A204.1 (cell line): Measurements from ENCODE around the gene DHX15.

ENCODE experiments used
- FAIRE-seq: peaks from 2 replicates; lab custom pipeline; 2012; peaks lifted over from hg19 to GRCh38; lab: Jason Lieb, UNC

The DHX15 gene

DNA sequence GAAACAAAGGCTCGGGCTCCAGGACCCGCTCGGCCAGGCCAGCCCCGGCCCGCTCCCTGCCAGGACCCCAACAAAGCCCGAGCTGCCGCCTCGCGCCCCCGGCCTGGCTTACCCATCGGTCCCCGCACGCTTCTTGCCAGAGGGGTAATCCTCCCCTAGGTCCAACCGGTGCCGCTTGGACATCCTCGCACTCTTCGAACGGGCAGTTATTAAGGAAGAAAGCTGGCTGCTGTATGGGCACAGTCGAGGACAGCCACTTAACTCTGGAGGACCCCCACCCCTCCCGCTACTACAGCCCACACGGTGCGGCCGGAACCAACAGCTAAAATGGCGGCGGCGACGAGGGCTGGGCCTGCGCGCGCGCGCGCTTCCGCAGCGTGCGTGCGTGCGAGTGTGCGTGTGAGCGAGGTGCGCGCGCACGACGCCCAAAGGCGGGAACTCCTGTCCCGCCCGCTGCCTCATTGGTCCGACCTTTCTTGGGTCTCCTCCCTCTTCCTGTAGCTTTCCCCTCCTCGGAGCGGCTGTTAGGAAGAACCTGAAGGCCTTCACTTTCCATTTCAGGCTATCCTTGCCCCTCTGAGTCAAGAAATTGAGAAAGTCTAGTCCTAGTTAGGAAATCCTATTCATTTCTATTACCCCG lies at the start of gene DHX15:
DHX15 (minus strand) TSS at position 344 of the 640 bp plus-strand sequence; CDS start at position 183, 161 bp downstream.
- FAIRE-seq: peak; percentile 27

- FAIRE-seq: no peak
Measured at GRCh38 chr4:24632011-24632410, 47.7 kb upstream of the DHX15 start.

- no peak for FAIRE-seq
Measured at GRCh38 chr4:24630937-24631336, 46.6 kb upstream of the DHX15 start.

GRCh38 chr4:24625091-24625490 lies 40.7 kb upstream of the DHX15 start:
- FAIRE-seq: no peak

GRCh38 chr4:24624381-24624780 lies 40.0 kb upstream of the DHX15 start:
- no peak for FAIRE-seq

DNA sequence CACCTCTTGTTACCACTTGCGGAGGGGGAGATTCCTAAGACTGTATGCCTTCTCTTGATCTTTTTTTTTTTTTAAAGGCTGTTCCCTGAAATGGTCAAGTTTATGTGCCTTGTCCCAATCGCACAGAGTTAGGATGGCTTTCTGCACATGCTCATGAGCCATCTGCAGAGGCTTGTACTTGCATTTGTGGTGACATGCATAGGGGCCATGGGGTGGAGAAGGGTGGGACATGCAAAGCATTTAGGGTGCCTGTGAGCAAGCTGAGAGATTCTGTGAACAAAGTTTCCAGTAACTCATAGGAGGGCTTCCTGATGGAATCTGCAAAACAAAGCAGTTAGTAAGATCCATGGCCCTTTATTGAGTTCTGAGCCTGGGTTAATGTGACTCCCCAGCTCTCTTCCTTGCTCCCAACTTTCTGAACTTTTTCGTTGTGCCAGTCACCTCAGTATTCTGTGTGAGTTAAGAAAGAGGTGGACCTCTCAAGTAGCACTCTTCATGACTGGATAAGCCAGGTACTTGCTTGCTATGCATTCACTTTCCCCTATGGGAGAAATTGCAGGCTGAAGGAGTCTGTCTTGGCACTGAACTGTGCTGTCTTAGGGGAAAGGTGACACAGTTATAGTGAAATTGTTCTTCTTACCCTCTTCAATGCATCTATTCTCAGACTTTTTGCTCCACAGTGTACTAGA lies 37.9 kb upstream of the DHX15 start:
- no peak for FAIRE-seq

GRCh38 chr4:24615977-24616376 lies 31.6 kb upstream of the DHX15 start:
- FAIRE-seq: no peak

DNA sequence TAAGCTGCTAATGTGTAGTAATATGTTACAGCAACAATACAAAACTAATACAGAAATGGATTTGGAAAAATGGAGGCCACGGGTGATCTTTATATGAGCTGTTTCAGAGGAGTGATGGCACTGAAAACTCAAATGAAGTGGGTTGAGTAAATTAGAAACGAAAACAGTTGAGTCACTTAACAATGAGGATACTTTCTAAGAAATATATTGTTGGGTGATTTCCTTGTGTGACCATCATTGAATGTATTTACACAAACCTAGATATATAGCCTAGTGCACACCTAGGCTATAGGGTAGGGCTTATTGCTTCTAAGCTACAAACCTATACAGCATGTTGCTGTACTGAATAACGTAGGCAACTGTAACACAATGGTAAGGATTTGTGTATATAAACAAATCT lies 30.5 kb upstream of the DHX15 start:
- no peak for FAIRE-seq

- no peak for FAIRE-seq
Measured at GRCh38 chr4:24613502-24613901, 29.1 kb upstream of the DHX15 start.

GRCh38 chr4:24611575-24611974 lies 27.2 kb upstream of the DHX15 start:
- no peak for FAIRE-seq

- no peak for FAIRE-seq
Measured at GRCh38 chr4:24607334-24607733, 23.0 kb upstream of the DHX15 start.

- FAIRE-seq: no peak
Measured at GRCh38 chr4:24605216-24605615, 20.9 kb upstream of the DHX15 start.

DNA sequence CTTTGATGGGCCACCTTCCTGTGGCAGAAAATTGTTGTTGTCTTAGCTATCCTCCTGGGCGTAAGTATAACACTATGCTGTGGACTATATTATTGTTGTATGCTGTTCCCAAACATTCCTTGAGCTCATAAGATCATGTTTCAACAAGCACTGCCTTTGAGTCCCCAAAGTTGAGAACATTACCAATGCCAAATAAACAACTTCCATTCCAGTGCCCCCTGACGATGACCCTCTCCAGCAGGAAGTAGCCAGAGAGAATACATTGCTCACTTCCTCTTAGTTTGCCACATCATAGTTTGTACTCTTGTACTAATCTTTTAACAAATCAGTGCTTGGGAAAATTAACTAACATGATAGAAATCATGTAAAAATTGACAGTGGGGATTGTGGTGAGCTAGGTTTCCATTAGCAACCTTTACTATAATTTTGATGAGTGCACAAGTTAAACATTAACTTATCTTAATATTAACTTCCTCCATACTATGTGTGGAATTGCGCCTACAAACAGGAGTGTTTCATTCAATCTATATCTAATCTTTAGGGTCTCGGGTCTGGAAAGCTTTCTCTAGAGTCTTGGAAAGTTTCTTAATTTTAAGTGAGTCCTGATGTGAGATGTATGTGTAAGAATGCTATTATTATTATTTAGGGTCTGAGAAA lies 20.3 kb upstream of the DHX15 start:
- FAIRE-seq: no peak

DNA sequence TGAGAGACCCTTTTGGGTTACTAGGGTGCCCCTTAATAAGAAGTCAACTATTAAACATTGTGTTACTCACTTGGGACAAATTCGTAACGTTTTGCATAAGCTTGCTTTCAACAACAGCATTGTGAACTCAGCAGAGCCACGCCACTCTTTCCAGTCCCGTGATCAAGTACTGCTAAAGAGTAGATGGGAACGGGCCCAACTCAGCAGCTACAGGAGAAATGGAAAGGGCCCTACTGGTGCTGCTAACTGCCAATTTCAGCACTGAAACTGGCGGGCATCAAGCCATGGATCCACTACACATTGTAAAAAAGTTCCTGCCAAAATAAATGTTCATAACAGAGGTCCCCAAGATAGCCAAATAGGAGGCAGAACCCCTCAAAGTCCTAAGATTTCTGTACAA lies 19.0 kb upstream of the DHX15 start:
- FAIRE-seq: no peak

GRCh38 chr4:24601121-24601520 lies 16.8 kb upstream of the DHX15 start:
- FAIRE-seq: no peak

- no peak for FAIRE-seq
Measured at GRCh38 chr4:24599275-24599674, 14.9 kb upstream of the DHX15 start.

GRCh38 chr4:24598025-24598424 lies 13.7 kb upstream of the DHX15 start:
- no peak for FAIRE-seq

DNA sequence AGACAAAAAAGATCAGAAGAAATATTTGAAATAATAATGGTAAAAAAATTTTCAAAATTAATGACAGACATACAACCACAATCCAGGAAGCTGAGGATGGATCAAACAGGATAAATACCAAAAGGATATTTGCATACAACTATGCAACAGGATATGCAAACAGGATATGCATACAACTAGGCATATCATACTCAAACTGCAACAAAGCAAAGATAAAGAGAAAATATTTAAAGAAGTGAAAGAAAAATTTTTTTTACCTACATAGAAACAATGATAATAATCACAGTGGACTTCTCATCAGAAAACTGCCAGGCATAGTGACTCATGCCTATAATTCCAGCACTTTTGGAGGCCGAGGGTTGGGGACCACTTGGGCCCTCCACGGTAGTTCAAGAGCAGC lies 11.3 kb upstream of the DHX15 start:
- no peak for FAIRE-seq

GRCh38 chr4:24594887-24595286 lies 10.5 kb upstream of the DHX15 start:
- FAIRE-seq: no peak

DNA sequence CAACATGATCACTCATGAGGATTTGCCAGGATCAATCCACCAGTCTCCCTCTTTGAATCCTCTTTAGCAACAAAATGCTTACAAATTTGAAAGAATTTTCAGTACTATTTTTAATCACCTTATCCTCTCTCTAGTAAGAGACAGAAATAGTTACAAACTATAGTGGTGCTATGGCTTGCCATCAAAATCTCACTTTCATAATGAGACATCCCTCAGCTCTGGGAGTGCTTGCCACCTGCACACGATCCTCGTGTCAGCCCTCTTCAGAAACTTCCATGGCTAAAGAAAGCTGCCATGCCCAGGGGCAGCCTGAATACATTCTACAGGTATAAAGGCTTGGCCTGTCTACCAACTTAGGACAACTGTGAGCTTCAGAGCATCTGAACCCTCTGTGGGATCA lies 5.1 kb upstream of the DHX15 start:
- FAIRE-seq: no peak

- no peak for FAIRE-seq
Measured at GRCh38 chr4:24588216-24588954, 4.0 kb upstream of the DHX15 start.

DNA sequence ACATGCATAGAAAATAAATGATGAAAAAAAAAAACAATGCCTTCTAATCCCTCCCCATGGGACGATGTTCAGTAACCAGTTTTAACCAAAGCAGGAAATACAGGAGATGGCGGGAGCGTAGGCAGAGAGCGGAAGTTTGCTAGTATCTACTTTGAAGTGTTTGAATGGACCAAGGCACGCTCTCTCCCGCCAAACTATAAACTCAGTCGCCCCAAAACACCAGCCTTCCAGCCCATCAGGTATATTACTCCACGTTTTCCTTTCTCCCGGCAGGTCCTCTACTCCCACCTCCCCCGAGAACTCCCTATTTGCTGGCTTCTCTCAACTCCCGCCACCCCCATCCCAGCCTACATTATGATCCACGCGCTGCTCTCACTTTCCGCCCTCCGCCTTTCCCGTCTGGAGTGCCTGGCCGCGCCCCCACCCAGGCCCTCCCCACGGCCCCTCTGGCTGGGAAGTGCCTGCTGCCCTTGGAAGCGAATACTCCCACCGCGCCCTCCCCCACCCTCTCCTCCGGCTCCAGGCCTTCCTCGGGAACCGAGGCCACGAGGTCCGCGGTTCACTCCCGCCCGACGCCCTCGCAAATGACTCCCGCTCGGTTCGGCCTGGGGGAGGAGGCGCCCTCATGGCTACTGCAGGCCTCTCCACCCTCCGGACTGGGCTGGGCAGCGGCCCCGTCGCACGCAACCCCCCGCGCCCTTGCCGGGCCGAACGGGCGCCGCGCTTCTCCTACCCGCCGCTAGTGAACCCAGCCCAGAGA lies 723 bp downstream of the DHX15 start:
- FAIRE-seq: no peak
